Esophagus muscularis mucosa (tissue), 4 donors: ENCODE measurements around the gene PKP4. TPM values are rescaled to one million over a fixed set of nuclear protein-coding genes. Genes with fewer than 3 reads are reported as not detected.

ENCODE experiments used
- DNase-seq: peaks from one replicate; pipeline ENCODE4 v3.0.0-alpha.2; 2017; ENCODE audit errors: extremely low spot score
- H3K27ac ChIP-seq, 4 donors: fragments of 200-600 bp; sonication (generic); replicated peaks in 1 of 4; 1 replicate in 3 of 4; 2 replicates in 1 of 4; pipeline ENCODE4 v1.5.1; 2016 to 2019; ENCODE audit warnings: mild to moderate bottlenecking in 1 of 4
- H3K27me3 ChIP-seq, 4 donors: fragments of 200-600 bp; sonication (generic); one replicate each; pipeline versions ENCODE4 v1.5.1 to v1.6.0; 2016 to 2019
- H3K36me3 ChIP-seq, 4 donors: fragments of 200-600 bp; sonication (generic); one replicate each; pipeline ENCODE4 v1.5.1; 2016 to 2019
- H3K4me1 ChIP-seq, 4 donors: fragments of 200-600 bp; sonication (generic); one replicate each; pipeline ENCODE4 v1.5.1; 2016 to 2019
- H3K4me3 ChIP-seq, 4 donors: fragments of 200-600 bp; sonication (generic); 1 replicate in 2 of 4; 2 replicates in 2 of 4; pipeline ENCODE4 v1.5.1; 2016 to 2019; ENCODE audit warnings: mild to moderate bottlenecking in 4 of 4, moderate library complexity in 1 of 4
- H3K9me3 ChIP-seq, 4 donors: fragments of 200-600 bp; sonication (generic); 1 replicate in 3 of 4; 2 replicates in 1 of 4; pipeline ENCODE4 v1.5.1; 2016 to 2019
- CTCF ChIP-seq, 3 experiments: fragments of 200-600 bp in 2 of 3; fragments of 450-650 bp in 1 of 3; sonication (generic) in 2 of 3; IDR thresholded peaks; one replicate each; pipeline ENCODE4 v1.5.1; 2017 to 2019; ENCODE audit warnings: antibody characterized with exemption in 3 of 3, mild to moderate bottlenecking in 2 of 3, moderate library complexity in 1 of 3
- EP300 ChIP-seq: sonication (generic); formaldehyde crosslinking; IDR thresholded peaks from one replicate; pipeline ENCODE4 v1.6.1; 2017; ENCODE audit warnings: antibody characterized with exemption
- POLR2A ChIP-seq: fragments of 450-650 bp; IDR thresholded peaks from one replicate; pipeline ENCODE4 v1.6.1; 2017; ENCODE audit warnings: antibody characterized with exemption, moderate library complexity, mild to moderate bottlenecking, low read depth
- POLR2AphosphoS5 ChIP-seq, 2 donors: sonication (generic); formaldehyde crosslinking; IDR thresholded peaks; one replicate each; pipeline ENCODE4 v1.6.1; 2017; ENCODE audit warnings: antibody characterized with exemption in 2 of 2
- WGBS: methylation state at CpG from one replicate; pipeline ENCODE4 v1.1.5; 2018; 5-methylcytosine and 5-hydroxymethylcytosine counted together
- intact Hi-C: fragments of 100-400 bp; cut with DNase I; formaldehyde crosslinking; loops from one replicate; pipeline ENCODE4 v1.15.1; 2023
- total RNA-seq, 4 donors: library from RNA; depleted of rRNA; stranded (reverse); fragments of >200 nt; gene quantifications; one replicate each; pipeline versions ENCODE4 v1.1.0 to v1.2.1, GENCODE V29; 2016

Gene PKP4
- total RNA-seq, 4 donors from 2014 or later = 79.7 to 131 (median 93.0) TPM

- Histone ChIP-seq H3K27me3 (no peaks in the 10 kb centered on the region), H3K4me3 (no peak overlapping the region), H3K27ac (no peak overlapping the region), H3K36me3 (peaks cover 13 to 63% (median 33%) of the 10 kb centered on the region in 4 donors), H3K9me3 (no peaks in the 10 kb centered on the region), H3K4me1 (peaks cover 0 to 3% (median 0%) of the 10 kb centered on the region in 4 donors)
- no peak for DNase-seq
- intact Hi-C loops = no loop called here
- TF ChIP-seq CTCF (IDR thresholded peaks at IDR 0.05) (no peak), POLR2AphosphoS5 (IDR thresholded peaks at IDR 0.05) (no peak), POLR2A (no peak), EP300 (no peak)
- 87% methylated on average over 7 of the region's 7 CpGs for WGBS
Observed at GRCh38 chr2:158637357-158637756, 180.6 kb downstream of the PKP4 start.

- no peak for DNase-seq
Observed at GRCh38 chr2:158644139-158644538, 187.4 kb downstream of the PKP4 start.

GRCh38 chr2:158645299-158645698 is 188.5 kb downstream of the PKP4 start:
- 93% methylated on average over 6 of the region's 6 CpGs for WGBS
- intact Hi-C loops = no loop called here
- no peaks in the 10 kb centered on the region for H3K4me1 ChIP-seq

More at GRCh38 chr2:158644139-158644538, 187.4 kb downstream of the PKP4 start:
- Histone ChIP-seq H3K4me1 (no peaks in the 10 kb centered on the region), H3K9me3 (no peaks in the 10 kb centered on the region), H3K36me3 (peaks cover 11 to 47% (median 24%) of the 10 kb centered on the region in 4 donors), H3K27ac (no peak overlapping the region), H3K27me3 (no peaks in the 10 kb centered on the region), H3K4me3 (no peak overlapping the region)
- intact Hi-C loops = no loop called here
- WGBS = 71% methylated on average over 4 of the region's 4 CpGs
- TF ChIP-seq CTCF (IDR thresholded peaks at IDR 0.05) (no peak), POLR2AphosphoS5 (IDR thresholded peaks at IDR 0.05) (no peak), POLR2A (no peak)

GRCh38 chr2:158647436-158648231 is 190.9 kb downstream of the PKP4 start:
- no peaks in the 10 kb centered on the region for H3K27me3 ChIP-seq
- DNase-seq = no peak
- peaks cover 6 to 36% (median 12%) of the 10 kb centered on the region in 4 donors for H3K36me3 ChIP-seq
- no peak for TF ChIP-seq POLR2AphosphoS5 (IDR thresholded peaks at IDR 0.05)
- TF ChIP-seq POLR2A = no peak
- no peak for TF ChIP-seq CTCF (IDR thresholded peaks at IDR 0.05)
- TF ChIP-seq EP300 = no peak
- no peaks in the 10 kb centered on the region for H3K9me3 ChIP-seq
- intact Hi-C loops = no loop called here
- WGBS = 96% methylated on average over 2 of the region's 2 CpGs
- H3K27ac ChIP-seq = no peak overlapping the region
- no peak overlapping the region for H3K4me3 ChIP-seq
- H3K4me1 ChIP-seq = peaks cover 0 to 3% (median 0%) of the 10 kb centered on the region in 4 donors

More at GRCh38 chr2:158645299-158645698, 188.5 kb downstream of the PKP4 start:
- Histone ChIP-seq H3K27me3 (no peaks in the 10 kb centered on the region), H3K36me3 (peaks cover 9 to 41% (median 20%) of the 10 kb centered on the region in 4 donors), H3K4me3 (no peak overlapping the region), H3K27ac (no peak overlapping the region), H3K9me3 (no peaks in the 10 kb centered on the region)
- TF ChIP-seq CTCF (IDR thresholded peaks at IDR 0.05) = no peak
- no peak for TF ChIP-seq EP300
- TF ChIP-seq POLR2AphosphoS5 (IDR thresholded peaks at IDR 0.05) = no peak
- no peak for TF ChIP-seq POLR2A
- no peak for DNase-seq
